HCT116 (cell line): ENCODE data around the gene CDKN2A.

Source experiments
- CEBPB ChIP-seq: IDR thresholded peaks from 2 replicates; pipeline ENCODE4 v1.6.1; 2012; ENCODE audit warnings: low read depth
- EGR1 ChIP-seq: IDR thresholded peaks from 2 replicates; pipeline ENCODE4 v1.6.1; 2012; ENCODE audit warnings: low read depth
- EZH2 ChIP-seq: fragments of 200-600 bp; sonication (generic); IDR thresholded peaks from 2 replicates; pipeline ENCODE4 v1.6.1; 2017; ENCODE audit warnings: antibody characterized with exemption, mixed run types
- POLR2A ChIP-seq: IDR thresholded peaks from 2 replicates; pipeline ENCODE4 v1.7.0; 2011; ENCODE audit warnings: borderline replicate concordance; ENCODE audit not compliant: insufficient read depth, insufficient read length; ENCODE audit errors: extremely low read depth
- POLR2AphosphoS5 ChIP-seq: IDR thresholded peaks from 2 replicates; pipeline ENCODE4 v1.6.1; 2011; ENCODE audit warnings: mild to moderate bottlenecking, low read depth, low read length, moderate library complexity
- RAD21 ChIP-seq: IDR thresholded peaks from 2 replicates; pipeline ENCODE4 v1.6.1; 2012; ENCODE audit warnings: low read depth, mild to moderate bottlenecking
- SIN3A ChIP-seq: IDR thresholded peaks from 2 replicates; pipeline ENCODE4 v1.6.1; 2012; ENCODE audit warnings: low read depth
- SP1 ChIP-seq: IDR thresholded peaks from 2 replicates; pipeline ENCODE4 v1.6.1; 2012; ENCODE audit warnings: low read depth
- ZFX ChIP-seq: fragments of 450-650 bp; IDR thresholded peaks from 2 replicates; pipeline ENCODE4 v1.6.1; 2017
- ZNF274 ChIP-seq: fragments of 200-500 bp; sonication (Bioruptor generic); IDR thresholded peaks from 2 replicates; pipeline ENCODE4 v1.6.1; 2014; ENCODE audit warnings: mild to moderate bottlenecking, low read depth, low read length, inconsistent platforms
- TF ChIP-seq, protein P1 (sequence below), 3 experiments: fragments of 200-600 bp in 1 of 3; sonication (generic) in 1 of 3; IDR thresholded peaks in 2 of 3; conservative IDR thresholded peaks in 1 of 3; 2 replicates each; pipeline ENCODE4 v1.5.1; 2012 to 2017; ENCODE audit warnings: low read depth in 2 of 3, low read length in 2 of 3, antibody characterized with exemption in 1 of 3, borderline replicate concordance in 1 of 3, control low read depth in 1 of 3, mild to moderate bottlenecking in 1 of 3, mixed read lengths in 1 of 3, mixed run types in 1 of 3, moderate library complexity in 1 of 3; ENCODE audit not compliant: insufficient read depth in 1 of 3
- TF ChIP-seq, protein P2 (sequence below): IDR thresholded peaks from 2 replicates; pipeline ENCODE4 v1.6.1; 2012

DNA sequence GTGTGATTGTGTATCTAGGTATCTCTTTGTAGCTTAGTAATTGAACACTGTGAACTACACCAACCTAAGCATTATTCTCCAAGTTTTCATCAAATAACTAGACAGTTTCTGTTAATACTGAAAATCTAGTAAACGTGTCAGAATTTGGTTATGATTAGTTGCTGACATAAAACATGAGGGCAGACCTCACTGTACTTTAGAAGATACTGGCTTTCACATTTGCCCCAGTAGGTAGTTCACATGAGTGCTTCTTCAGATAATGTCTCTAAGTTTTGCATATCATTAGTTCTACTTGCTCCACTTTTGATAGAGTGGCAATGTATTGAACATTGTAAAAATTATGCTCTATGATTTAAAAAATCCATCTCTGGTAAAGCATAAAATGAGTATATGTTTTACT lies 7.8 kb upstream of the CDKN2A start:
- TF ChIP-seq, protein P1, sequence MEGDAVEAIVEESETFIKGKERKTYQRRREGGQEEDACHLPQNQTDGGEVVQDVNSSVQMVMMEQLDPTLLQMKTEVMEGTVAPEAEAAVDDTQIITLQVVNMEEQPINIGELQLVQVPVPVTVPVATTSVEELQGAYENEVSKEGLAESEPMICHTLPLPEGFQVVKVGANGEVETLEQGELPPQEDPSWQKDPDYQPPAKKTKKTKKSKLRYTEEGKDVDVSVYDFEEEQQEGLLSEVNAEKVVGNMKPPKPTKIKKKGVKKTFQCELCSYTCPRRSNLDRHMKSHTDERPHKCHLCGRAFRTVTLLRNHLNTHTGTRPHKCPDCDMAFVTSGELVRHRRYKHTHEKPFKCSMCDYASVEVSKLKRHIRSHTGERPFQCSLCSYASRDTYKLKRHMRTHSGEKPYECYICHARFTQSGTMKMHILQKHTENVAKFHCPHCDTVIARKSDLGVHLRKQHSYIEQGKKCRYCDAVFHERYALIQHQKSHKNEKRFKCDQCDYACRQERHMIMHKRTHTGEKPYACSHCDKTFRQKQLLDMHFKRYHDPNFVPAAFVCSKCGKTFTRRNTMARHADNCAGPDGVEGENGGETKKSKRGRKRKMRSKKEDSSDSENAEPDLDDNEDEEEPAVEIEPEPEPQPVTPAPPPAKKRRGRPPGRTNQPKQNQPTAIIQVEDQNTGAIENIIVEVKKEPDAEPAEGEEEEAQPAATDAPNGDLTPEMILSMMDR (IDR thresholded peaks at IDR 0.05 in 2 of 3, conservative IDR thresholded peaks at IDR 0.05 in 1 of 3; ENCODE audit: borderline replicate concordance in 1 of 3, insufficient read depth in 1 of 3, low read depth in 2 of 3, low read length in 2 of 3): no peak
- TF ChIP-seq SP1 (no peak), POLR2A (no peak), EZH2 (no peak), RAD21 (no peak), ZNF274 (no peak), EGR1 (no peak), SIN3A (no peak), CEBPB (no peak), POLR2AphosphoS5 (no peak), ZFX (no peak)
- TF ChIP-seq, protein P2, sequence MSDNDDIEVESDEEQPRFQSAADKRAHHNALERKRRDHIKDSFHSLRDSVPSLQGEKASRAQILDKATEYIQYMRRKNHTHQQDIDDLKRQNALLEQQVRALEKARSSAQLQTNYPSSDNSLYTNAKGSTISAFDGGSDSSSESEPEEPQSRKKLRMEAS: no peak
